ENCODE measurements around the gene DBNDD1.
A peak's percentile ranks its signal among the peaks of the same experiment; 100 is the strongest.

DBNDD1 gene

GRCh38 chr16:89958068-89958467 is 61.2 kb downstream of the DBNDD1 start:
- DNase-seq = peak; percentile 32 to 33

GRCh38 chr16:89957216-89957785 is 62.0 kb downstream of the DBNDD1 start:
- no peak for DNase-seq

GRCh38 chr16:89956505-89957215 is 62.6 kb downstream of the DBNDD1 start:
- no peak for DNase-seq

GRCh38 chr16:89955001-89955685 is 64.1 kb downstream of the DBNDD1 start:
- no peak for DNase-seq

All from activated T-cell treated with anti-CD3 and anti-CD28 coated beads, Interleukin-2, amount 50 U/mL, for 48 hours (primary cell).